ENCODE measurements around the gene DHRS9.

Gene DHRS9

DNA sequence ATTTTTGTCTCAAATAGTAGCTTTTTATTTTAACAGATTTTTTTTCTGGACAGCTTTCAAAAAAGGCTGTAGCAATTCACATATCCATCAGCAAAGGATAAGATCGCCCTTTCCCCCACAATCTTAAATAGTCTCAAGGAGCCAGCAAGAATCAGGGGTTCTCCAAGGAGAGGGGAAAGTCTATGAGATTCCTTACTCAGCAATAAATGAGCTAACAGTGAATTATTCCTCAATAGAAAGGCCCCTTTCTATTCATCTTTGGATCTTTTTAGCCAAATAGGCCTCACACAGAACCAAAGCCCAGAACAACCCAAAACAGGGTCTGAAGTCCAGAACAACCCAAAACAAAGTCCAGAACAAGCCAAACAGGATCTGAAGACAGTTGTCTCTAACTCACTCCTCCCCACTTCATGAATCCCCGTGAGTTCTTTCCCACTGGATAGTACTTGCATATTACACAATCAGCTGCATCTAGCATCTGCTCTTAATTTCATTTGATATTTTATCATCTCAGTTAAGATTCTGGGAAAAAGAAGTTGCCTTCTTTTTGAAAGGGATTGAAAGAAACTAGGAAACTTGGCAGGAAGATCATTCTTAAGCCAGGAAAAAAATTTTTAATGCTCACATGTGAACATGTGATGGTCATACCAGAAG is 3.4 kb upstream of the DHRS9 start:
- DNase-seq, result no peak

GRCh38 chr2:169066897-169067296 is 2.5 kb upstream of the DHRS9 start:
- DNase-seq, result no peak

GRCh38 chr2:169069833-169070232 is 470 bp downstream of the DHRS9 start:
- no peak for DNase-seq

DNA sequence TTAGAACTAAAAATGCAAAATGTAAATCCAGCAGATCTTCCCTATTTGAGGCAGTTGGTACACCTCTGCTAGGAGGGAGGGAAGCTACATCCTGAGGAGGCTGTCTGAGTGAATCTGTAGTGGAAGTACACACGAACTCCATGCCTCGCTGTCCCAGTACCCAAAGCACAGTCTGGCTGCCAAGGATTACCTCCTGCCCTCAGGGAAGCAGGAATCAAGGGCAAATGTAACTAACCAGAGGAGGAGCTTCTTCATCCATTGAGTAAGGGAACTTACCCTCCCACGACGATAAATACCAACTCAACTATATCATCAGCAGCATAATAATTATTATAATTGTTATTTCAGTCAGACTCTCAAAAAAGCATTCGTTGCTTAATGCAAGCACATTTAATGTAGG is 2.1 kb downstream of the DHRS9 start:
- no peak for DNase-seq

DNA sequence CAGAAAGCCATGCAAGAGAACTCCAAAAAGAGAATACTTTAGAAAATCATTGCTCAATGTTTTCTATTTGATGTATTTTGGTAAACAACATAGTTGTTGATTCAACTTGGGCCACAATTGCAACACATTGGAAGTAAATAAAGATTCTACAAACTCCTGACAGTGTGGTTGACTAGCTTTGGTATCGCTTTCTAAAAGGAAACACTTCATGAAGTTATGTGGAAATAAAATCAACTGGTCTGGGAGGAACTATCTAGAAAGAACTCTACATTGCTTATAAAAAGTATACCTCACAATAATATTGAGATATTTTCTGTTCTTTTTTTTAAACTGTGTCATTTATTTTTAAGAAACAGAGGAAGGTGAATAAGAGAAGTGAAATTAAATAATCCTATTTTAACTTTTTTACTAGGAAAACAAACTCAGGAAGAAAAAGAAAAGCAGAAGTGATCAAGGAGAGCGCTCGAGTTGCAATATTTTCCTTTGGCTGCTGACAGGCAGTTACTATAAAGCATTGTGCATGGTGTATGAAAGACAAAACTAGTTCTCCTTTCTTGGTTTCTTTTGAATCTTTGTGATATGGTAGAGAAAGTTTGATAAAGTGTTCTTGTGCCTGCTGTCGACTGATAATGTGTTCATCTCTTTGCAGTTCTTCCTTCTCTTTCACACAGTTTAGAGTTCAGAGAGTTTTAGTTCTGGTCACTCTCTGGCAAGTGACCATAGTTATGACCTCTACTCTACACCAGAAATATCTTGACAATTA is 3.0 kb downstream of the DHRS9 start:
- no peak for DNase-seq

DNA sequence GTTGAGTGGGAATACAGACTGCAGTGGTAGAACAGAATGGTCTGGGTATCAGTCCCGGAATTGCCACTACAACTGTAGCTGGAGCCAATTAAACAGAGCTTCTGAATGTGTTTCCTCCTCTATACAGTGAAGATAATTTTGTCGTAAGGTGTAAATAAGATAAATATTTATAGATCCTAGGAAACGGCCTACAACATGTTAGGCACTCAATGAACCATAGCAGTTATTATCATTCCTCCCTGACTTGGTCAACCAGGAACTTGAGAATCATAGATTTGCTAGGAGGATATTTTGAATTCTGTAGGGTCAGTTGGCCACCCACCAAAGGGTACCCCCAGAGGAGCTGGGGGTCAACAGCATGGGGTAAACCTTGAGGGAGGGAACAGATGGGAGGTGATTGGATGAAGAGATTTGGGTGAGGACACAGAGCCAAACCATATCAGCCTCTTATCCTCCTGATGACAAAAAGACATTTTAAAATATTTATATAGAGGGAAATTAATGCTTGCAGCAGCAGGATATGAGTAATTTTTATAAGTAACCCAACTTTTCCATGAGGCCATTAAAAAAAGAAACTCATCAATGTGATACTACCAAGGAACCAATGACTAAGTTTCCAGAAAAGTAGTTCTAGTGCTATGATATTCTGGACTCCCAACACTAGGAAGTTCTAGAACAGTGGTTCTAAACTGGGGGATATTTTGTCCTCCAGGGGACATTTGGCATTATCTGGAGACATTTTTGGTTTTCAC is 4.0 kb downstream of the DHRS9 start:
- no peak for DNase-seq

DNA sequence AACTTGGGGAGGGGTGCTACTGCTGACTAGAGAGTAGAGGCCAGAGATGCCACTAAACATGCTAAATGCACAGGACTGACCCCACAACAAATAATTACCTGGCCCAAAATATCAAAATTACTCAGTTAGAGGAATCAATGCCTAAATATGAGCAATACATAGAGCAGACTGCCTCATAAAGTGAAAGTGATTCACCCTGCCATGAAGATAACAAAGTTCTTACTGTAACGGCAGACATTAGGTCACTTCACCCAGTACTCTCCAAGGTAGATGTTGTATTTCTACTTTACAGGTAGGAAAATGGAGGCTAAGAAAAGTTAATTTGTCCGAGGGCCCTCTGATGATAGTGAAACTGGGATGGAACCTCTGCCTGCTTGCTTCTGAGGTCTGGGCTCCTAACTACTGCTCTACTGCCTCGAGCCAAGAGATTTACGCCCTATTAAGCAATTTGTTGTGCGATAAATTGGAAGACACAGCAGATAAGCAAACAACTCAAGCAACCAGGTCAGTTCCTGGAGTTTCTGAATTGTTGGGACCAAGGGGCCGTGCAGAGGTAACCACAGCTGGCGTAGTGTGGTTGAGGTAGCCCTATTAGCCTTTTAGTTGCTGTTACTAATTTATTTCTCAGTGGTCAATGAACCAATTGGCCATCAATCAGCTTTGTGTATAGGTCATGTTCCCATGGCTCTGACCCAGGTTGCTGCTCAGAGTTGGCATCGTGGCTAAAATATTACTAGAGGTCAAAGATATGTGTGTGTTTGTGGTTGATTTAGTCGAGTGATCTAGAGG is 4.8 kb downstream of the DHRS9 start:
- no peak for DNase-seq

- no peak for DNase-seq
Observed at GRCh38 chr2:169077674-169078240, 8.4 kb downstream of the DHRS9 start.

DNA sequence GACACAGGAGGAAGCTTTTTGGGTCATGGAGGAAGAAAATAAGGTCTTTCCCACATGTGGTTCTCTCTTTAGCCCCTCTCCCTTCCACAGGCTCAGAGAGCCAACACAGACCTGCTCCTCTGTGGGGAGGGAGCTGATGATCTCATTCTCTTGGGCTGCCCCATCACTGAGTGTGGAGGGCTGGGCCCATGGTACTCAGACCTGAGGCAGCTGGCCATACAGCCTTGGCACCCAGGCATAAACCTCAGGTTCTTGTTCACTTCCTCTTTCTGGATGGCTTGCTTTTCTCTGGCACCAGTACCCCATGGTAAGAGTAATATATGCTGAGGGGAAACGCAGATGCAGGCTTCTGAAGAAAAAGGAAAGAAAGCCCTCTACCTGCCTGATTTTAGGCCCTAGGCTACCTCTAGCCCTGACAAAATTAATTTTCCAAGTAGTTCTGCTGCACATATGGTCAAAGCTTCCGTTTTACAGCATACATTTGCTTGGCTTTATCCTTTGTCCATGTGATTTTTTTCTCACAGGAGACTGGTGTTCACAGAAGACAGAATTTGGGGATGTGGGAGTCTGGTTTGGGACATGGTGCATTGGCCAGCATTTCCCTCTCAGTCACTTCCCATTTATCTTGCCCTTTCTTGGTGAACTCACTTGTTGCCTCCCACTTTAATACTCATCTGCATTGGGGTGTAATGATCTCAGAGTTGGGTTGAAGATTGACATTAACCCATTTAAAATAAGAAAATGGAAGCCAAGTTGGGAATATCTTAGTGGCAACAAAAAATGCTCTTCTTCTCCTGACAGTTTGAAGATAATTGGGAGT is 11.1 kb downstream of the DHRS9 start:
- DNase-seq, result no peak

GRCh38 chr2:169081551-169081950 is 12.2 kb downstream of the DHRS9 start:
- no peak for DNase-seq

DNA sequence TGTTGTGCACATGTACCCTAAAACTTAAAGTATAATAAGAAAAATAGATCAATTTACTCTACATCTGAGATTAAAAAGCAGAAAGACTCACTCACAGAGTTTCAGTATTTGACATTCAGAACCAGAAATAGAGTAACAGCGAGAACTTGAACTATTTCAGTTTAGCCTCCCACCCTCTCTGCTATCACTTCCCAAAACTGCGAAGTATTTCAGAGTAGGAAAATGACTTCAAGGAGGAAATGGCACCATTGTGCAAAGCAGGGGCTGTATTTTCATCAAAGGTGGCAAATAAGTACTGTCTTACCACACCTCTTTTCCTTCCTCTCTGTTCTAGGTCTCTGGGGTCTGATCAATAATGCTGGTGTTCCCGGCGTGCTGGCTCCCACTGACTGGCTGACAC is 13.6 kb downstream of the DHRS9 start:
- no peak for DNase-seq

DNA sequence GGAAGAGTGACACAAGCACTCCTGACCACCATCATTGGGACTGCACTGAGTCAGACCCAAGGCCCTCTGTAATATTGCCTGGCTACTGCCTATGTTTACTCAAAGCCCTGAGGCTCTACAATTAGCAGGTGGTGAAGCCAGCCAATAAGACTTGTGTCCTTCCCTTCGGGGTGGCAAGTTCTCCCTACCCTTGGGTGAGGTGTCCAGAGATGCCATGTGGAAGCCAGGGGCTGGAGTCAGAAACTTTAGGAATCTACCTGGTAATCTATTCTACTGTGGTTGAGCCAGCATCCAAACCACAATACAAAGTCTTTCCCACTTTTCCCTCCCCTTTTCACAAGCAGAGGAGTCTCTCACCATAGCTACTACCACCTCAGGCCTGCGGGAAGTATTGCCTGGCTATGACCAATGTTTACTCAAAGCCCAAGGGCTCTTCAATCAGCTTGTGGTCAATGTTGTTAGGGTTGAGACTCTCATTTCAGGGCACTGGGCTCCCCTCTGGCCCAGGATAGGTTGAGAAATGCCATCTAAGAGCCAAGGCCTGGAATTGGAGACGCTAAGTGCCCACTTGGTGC is 17.6 kb downstream of the DHRS9 start:
- no peak for DNase-seq

- no peak for DNase-seq
Observed at GRCh38 chr2:169087757-169088379, 18.5 kb downstream of the DHRS9 start.

- no peak for DNase-seq
Observed at GRCh38 chr2:169089182-169089581, 19.8 kb downstream of the DHRS9 start.

GRCh38 chr2:169090133-169090820 is 20.9 kb downstream of the DHRS9 start:
- DNase-seq, result no peak

DNA sequence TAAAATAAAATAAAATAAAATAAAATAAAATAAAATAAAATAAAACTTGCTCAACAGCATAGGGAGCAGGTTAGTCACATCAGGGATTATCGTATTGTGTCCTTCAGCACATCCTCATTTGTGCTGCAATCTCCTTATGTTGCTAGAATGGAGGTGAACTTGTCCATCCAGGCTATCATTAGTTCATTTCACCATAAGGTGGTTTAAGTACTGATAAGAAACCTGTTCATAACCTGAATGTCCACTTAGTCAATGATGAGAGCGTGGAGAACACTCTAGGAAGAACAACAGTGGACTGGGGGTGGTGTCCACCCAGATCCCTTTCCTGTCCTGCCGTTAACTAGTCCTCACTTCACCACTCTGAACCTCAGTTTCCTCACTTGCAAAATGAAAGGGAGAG is 21.9 kb downstream of the DHRS9 start:
- DNase-seq, result no peak

GRCh38 chr2:169091761-169092519 is 22.6 kb downstream of the DHRS9 start:
- DNase-seq, result no peak

DNA sequence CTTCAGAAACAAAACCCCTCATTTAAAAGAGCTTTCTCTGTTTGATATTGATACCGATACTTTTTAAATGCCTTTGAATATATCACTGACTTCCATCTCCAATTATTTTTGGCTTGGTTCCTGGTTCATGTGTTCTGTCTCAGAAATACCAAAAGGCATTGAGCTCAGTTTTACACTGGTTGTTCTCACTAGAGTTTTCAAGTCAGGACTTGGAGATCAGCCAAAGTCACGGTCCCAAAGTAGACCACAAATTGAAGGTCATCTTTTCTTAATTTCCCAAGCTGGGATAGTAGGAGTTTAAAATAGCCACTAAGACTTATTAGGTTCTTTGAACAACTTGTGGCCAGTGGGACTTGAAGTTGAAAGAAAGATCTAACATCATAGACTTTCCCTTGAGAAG is 24.2 kb downstream of the DHRS9 start:
- no peak for DNase-seq

DNA sequence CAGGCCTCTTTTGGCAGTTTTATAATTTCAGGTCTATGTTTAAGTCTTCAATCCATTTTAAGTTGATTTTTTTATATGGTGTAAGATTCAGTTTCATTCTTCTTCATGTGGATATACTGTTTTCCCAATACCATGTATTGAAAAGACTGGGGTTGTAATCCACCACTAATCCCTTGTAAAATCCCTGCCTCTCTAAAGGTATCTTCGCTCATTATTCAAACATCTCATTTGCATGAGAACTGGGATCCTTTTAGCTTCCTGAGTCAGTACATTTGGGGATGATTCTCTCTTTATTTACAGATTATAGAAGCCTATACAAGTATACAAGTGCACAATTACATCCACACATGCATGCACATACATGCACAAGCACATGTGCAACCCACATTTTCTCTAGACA is 25.3 kb downstream of the DHRS9 start:
- DNase-seq, result no peak

Measured in NCI-H526 treated with DMSO at 0.1 percent for 48 hours (cell line).